Mucosa of descending colon (tissue), 3 donors: ENCODE data around the gene RRP9. TPM values are rescaled to one million over a fixed set of nuclear protein-coding genes. Genes with fewer than 3 reads are reported as not detected.

ENCODE experiments used
- ATAC-seq: fragments of 200-7000 bp; cut with Tn5 transposase; one replicate; pipeline ENCODE4 v1.9.1; 2020; ENCODE audit warnings: mild to moderate bottlenecking, moderate library complexity
- DNase-seq, 3 donors: peaks; one replicate each; pipeline ENCODE4 v3.0.0-alpha.2; 2020
- H3K36me3 ChIP-seq: fragments of 200-600 bp; one replicate; pipeline ENCODE4 v1.8.0; 2021; ENCODE audit warnings: low read depth, mild to moderate bottlenecking
- H3K4me1 ChIP-seq: fragments of 200-600 bp; one replicate; pipeline ENCODE4 v1.8.0; 2021; ENCODE audit warnings: low read depth, mild to moderate bottlenecking
- H3K4me3 ChIP-seq: fragments of 200-600 bp; one replicate; pipeline ENCODE4 v1.8.0; 2021; ENCODE audit warnings: mild to moderate bottlenecking
- H3K9me3 ChIP-seq: fragments of 200-600 bp; one replicate; pipeline ENCODE4 v1.8.0; 2021; ENCODE audit warnings: mild to moderate bottlenecking
- intact Hi-C, 2 donors: fragments of 100-400 bp; cut with DNase I in 1 of 2; cut with micrococcal nuclease in 1 of 2; formaldehyde crosslinking; loops; one replicate each; pipeline versions ENCODE4 v1.11.0 to v1.11.1; 2022; cut with DNase I, micrococcal nuclease
- total RNA-seq, 3 donors: library from RNA; stranded (reverse); fragmentation: NEBNext Ultra II Directional in 2 of 3; extraction: Animal tissue kit (Norgen Biotek cat#: 25700) in 2 of 3; gene quantifications; one replicate each; pipeline versions ENCODE4 v1.2.1 to v1.2.4, GENCODE V29; 2021 to 2023
- TF ChIP-seq, protein P1 (sequence below): fragments of 200-600 bp; IDR thresholded peaks from one replicate; pipeline ENCODE4 v1.8.0; 2022; ENCODE audit warnings: antibody characterized with exemption, mild to moderate bottlenecking
- donor health status: DM: no; HTN: no; CAD: no; lungs with moderate emphysema.
- donor health status: DM: no; HTN: no; CAD: no.
- donor health status: DM: no; HTN: yes; CAD: no.

RRP9 gene
- total RNA-seq, 3 donors from 2014 or later = 11.9 to 15.7 (median 15.3) TPM

GRCh38 chr3:51985063-51985462 lies 43.4 kb upstream of the RRP9 start:
- Histone ChIP-seq H3K9me3 (no peaks in the 10 kb centered on the region), H3K4me1 (peaks cover 39% of the 10 kb centered on the region), H3K36me3 (no peaks in the 10 kb centered on the region), H3K4me3 (no peak overlapping the region)
- TF ChIP-seq, protein P1, sequence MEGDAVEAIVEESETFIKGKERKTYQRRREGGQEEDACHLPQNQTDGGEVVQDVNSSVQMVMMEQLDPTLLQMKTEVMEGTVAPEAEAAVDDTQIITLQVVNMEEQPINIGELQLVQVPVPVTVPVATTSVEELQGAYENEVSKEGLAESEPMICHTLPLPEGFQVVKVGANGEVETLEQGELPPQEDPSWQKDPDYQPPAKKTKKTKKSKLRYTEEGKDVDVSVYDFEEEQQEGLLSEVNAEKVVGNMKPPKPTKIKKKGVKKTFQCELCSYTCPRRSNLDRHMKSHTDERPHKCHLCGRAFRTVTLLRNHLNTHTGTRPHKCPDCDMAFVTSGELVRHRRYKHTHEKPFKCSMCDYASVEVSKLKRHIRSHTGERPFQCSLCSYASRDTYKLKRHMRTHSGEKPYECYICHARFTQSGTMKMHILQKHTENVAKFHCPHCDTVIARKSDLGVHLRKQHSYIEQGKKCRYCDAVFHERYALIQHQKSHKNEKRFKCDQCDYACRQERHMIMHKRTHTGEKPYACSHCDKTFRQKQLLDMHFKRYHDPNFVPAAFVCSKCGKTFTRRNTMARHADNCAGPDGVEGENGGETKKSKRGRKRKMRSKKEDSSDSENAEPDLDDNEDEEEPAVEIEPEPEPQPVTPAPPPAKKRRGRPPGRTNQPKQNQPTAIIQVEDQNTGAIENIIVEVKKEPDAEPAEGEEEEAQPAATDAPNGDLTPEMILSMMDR = no peak
- no peak for ATAC-seq
- DNase-seq = no peak
- intact Hi-C loops = no loop called here

DNA sequence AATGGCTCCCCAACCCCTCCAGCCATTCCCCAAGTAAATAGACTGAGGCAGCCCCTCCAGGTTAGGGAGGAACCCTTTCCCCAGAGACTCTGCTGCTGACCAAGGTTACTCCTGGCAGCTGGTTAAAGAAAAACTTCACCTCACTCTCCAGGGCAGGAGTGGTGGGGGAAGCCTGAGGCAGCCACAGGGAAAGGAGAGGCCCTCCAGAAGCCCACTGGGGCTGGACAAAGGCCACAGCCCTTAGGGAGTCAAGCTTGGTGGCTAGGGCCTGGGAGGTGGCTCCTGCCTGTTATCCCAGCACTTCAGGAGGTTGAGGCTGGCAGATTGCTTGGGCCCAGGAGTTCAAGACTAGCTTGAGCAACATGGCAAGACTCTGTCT lies 42.6 kb upstream of the RRP9 start:
- Histone ChIP-seq H3K4me3 (no peak overlapping the region), H3K4me1 (peaks cover 39% of the 10 kb centered on the region), H3K36me3 (no peaks in the 10 kb centered on the region), H3K9me3 (no peaks in the 10 kb centered on the region)
- intact Hi-C loops = no loop called here
- no peak for ATAC-seq
- no peak for DNase-seq
- TF ChIP-seq, protein P1 = no peak

- intact Hi-C loops = no loop called here
- ATAC-seq = no peak
- no peaks in the 10 kb centered on the region for H3K9me3 ChIP-seq
- DNase-seq = peak in 1 of 3 donors; percentile 52
- TF ChIP-seq, protein P1 = no peak
- H3K4me3 ChIP-seq = peak overlapping the region; percentile 16
- H3K36me3 ChIP-seq = no peaks in the 10 kb centered on the region
- H3K4me1 ChIP-seq = peaks cover 39% of the 10 kb centered on the region
Measured at GRCh38 chr3:51983578-51984268, 42.0 kb upstream of the RRP9 start.

DNA sequence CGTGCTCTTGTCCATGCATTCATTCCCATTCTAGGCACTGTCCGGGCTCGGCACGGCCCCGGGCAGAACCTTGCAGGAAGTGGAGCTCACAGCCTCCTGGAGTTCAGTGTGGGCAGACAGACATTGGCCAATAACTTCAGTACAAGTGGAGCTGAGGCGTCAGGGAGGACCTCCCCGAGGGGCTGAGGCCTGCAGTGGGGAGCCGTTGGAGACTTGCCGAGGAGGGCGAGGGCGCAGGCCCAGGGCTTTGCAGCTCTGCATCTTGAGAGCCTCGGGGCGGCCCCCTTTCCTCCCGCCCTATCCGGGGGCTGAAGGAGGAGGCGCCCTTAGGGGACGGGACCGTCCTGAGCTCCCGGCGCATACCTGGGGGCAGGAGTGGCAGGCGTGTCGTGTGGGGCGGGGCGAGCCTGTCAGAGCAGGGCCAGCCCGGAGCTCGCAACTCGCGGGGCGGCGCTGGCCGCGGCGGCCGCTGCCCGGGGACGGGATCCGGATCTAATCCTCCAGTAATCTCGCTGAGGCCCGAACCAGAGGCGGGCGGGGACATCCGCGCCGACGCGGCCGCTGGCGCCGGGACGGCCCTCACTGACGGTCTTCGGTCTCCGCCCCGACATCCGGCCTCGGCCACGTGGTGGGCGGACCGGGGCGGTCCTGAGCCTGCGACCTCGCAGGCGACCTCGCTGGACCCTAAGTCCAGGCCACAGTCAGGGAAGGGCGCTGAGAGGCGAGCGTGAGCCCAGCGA lies 41.3 kb upstream of the RRP9 start, which contains the start of gene ACY1:
TSS of gene ACY1 (plus strand) at position 698 of the 740 bp plus-strand sequence. CDS start 530 bp downstream, outside the sequence.
- H3K36me3 ChIP-seq = no peaks in the 10 kb centered on the region

GRCh38 chr3:51982352-51982837 lies 40.7 kb upstream of the RRP9 start:
- ATAC-seq = peak; percentile 77
- Histone ChIP-seq H3K4me1 (peaks cover 39% of the 10 kb centered on the region), H3K4me3 (peak overlapping the region; percentile 16), H3K9me3 (no peaks in the 10 kb centered on the region), H3K36me3 (no peaks in the 10 kb centered on the region)
- TF ChIP-seq, protein P1 = peak; percentile 53
- peak; percentile 72 to 85 (median 83) for DNase-seq
- intact Hi-C loops = no loop called here

More for the DNA sequence above, 41.3 kb upstream of the RRP9 start, which contains the start of gene ACY1:
- Histone ChIP-seq H3K4me1 (peaks cover 39% of the 10 kb centered on the region), H3K9me3 (no peaks in the 10 kb centered on the region), H3K4me3 (peak within 1 kb of the TSS; percentile 16)
- DNase-seq (peak; percentile 90 to 96 (median 94)), ATAC-seq (peak; percentile 84)
- TF ChIP-seq, protein P1 = no peak
- intact Hi-C loops = no loop called here
